HG02885 (cell line): ENCODE measurements around the gene NECTIN2.
A peak's percentile ranks its signal among the peaks of the same experiment; 100 is the strongest.
"Not testable (repeated sequence)": the region's sequence is repeated elsewhere in the genome, so short reads cannot be mapped to it uniquely, and the experiment has no call there.

ENCODE experiments used
- ATAC-seq: cut with Tn5 transposase; IDR thresholded peaks from one replicate; pipeline ENCODE4 v1.9.1; 2021; ENCODE audit warnings: mild to moderate bottlenecking; ENCODE audit not compliant: unreplicated experiment, poor library complexity

NECTIN2 gene

DNA sequence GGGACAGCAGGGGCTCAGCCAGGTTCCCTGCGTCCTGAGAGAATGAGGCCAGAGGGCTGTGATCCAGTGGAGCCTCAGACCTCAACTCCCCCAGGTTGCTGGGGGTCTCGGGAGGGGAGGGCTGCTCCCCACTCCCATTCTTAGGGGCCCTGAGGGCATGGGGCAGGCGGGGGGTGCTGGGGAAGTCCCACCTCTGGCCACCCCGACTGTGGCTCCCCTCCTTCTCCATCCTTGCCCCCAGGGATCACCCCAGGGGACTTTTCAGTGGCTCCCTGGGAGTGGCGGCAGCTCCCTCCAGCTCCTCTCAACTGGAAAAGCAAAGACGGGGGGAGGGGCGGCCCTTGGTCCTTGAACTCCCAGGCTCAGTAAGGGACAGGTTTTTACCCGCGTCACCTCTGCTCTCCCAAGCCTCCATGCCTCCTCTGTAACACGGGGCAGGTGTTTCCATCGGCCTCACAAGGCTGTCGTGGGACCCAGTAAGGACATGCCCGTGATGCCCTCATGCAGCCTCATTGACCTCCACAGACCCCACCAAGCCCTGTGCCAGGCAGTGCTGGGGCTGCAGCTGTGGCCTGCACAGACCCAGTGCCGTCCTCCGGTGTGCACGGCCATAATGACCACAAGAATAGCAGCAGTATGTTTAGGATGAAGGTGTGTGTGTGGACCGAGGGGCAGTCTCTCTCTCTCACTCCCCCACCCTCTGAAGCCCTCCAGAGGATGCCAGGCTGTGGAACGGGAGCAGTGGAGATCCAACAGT lies 33.4 kb downstream of the NECTIN2 start:
- ATAC-seq, result no peak

DNA sequence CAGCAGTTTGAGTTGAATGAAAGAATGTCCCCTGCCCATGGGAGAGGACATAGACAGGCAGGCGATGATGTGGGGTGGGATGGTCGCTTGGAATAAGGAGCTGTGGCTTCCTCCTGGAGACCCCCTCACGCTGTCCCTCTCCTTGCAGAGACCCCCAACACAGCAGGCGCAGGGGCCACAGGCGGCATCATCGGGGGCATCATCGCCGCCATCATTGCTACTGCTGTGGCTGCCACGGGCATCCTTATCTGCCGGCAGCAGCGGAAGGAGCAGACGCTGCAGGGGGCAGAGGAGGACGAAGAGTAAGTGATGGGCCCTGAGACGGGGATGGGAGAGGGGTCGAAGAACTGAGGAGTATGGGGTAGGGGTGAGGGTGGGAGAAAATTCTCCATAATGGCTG lies 36.0 kb downstream of the NECTIN2 start:
- no peak for ATAC-seq

DNA sequence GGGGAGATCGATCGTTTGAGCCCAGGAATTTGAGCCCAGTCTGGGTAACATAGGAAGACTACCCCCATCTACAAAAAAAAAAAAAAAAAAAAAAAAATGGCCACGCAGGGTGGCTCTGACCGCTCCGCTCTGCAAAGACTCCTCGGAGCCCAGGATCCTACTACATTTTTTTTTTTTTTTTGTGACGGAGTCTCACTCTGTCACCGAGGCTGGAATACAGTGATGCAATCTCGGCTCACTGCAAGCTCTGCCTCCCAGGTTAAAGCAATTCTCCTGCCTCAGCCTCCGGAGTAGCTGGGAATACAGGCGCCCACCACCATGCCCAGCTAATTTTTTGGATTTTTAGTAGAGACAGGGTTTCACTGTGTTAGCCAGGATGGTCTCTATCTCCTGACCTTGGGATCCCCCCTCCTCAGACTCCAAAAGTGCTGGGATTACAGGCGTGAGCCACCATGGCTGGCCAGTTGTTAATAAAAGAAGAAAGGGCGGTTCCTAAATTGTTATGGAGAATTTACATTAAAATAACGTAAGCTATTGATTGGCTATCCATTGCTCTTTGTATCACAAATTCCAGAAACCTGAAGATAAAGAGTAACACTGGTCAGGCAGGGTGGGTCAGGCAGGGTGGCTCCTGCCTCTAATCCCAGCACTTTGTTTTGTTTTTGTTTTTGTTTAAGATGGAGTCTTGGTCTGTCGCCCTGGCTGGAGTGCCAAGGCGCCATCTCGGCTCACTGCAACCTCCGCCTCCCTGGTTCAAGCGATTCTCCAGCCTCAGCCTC lies 36.7 kb downstream of the NECTIN2 start:
- not testable (repeated sequence) for ATAC-seq

GRCh38 chr19:44883922-44884321 lies 37.8 kb downstream of the NECTIN2 start:
- ATAC-seq, result no peak

GRCh38 chr19:44884566-44884965 lies 38.5 kb downstream of the NECTIN2 start:
- no peak for ATAC-seq

DNA sequence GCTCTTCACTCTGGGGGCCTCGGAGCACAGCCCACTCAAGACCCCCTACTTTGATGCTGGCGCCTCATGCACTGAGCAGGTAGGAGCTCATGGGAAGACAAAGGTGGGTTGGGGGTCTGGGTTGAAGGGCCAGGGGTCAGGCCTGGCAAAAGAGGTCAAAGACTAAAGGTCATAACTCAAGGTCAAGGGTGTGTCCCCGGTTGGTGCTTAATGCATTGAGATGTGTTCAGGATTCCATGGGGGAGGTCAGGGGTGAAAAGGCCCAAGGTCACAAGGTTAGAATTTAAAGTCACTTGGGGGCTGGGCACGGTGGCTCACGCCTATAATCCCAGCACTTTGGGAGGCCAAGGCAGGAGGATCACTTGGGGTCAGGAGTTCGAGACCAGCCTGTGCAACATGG lies 40.0 kb downstream of the NECTIN2 start:
- no peak for ATAC-seq

DNA sequence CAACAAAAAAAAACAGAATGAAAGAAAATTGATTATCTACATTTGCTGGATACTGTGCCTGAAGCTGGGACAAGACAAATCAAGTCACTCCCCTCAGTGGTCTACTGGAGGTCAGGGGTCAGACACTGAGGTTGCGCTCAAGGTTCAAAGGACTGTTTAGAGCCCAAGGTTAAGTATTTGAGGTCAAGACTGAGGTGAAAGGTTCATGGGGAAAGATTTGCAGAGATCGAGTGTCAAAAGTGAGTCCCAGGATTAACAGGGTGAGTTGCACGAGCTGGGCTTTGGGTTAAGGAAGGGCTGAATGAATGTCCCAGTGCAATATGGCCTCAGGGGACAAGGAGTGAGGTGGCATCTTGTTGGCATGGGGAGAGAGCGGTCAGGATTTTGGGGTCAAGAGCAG lies 41.6 kb downstream of the NECTIN2 start:
- ATAC-seq, result no peak

GRCh38 chr19:44888335-44888734 lies 42.2 kb downstream of the NECTIN2 start:
- ATAC-seq, result not testable (repeated sequence)

- no peak for ATAC-seq
Measured at GRCh38 chr19:44889830-44890365, 43.8 kb downstream of the NECTIN2 start.

- ATAC-seq, result peak; percentile 80
Measured at GRCh38 chr19:44890366-44891015, 44.4 kb downstream of the NECTIN2 start.

GRCh38 chr19:44891016-44891882 lies 45.2 kb downstream of the NECTIN2 start, which contains the start of gene TOMM40:
TSS of gene TOMM40 (plus strand) at chr19:44891254. CDS start at chr19:44891416, 162 bp downstream.
- ATAC-seq, result no peak

- ATAC-seq, result no peak
Measured at GRCh38 chr19:44892932-44893331, 46.8 kb downstream of the NECTIN2 start.

DNA sequence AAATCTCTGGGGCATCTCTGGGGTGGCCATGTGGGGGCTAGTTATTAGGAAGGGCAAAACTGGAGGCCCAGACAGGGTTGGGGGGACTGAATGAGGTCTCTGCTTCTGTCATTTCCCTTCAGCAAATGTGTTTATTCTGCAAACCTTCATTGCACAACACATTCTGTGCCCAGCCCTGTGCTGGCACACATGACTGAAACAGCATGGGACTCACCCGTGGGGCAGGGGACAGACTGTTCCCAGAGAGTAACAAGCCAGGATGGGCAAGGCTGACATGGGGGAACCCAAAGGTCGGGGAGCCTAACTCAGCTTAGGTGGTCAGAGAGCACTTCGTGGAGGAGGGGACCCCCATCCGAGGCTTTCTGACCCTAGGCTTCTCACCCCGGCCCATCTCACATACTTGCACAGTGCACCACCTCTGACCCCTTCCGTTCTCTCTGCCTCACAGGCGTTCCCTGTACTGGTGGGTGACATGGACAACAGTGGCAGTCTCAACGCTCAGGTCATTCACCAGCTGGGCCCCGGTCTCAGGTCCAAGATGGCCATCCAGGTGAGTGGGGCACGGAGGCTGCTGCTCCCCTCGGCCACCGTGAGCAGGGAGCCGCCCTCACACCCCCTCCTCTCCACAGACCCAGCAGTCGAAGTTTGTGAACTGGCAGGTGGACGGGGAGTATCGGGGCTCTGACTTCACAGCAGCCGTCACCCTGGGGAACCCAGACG lies 47.4 kb downstream of the NECTIN2 start:
- ATAC-seq, result no peak

GRCh38 chr19:44894052-44894400 lies 47.9 kb downstream of the NECTIN2 start:
- no peak for ATAC-seq

GRCh38 chr19:44894946-44895345 lies 48.8 kb downstream of the NECTIN2 start:
- no peak for ATAC-seq

GRCh38 chr19:44897835-44898234 lies 51.7 kb downstream of the NECTIN2 start:
- no peak for ATAC-seq

- ATAC-seq, result no peak
Measured at GRCh38 chr19:44900328-44901244, 54.5 kb downstream of the NECTIN2 start.

- ATAC-seq, result no peak
Measured at GRCh38 chr19:44903216-44903601, 57.1 kb downstream of the NECTIN2 start.
